Stimulated activated CD8-positive, alpha-beta memory T cell treated with anti-CD3 and anti-CD28 coated beads, Interleukin-4, amount 100 ng/mL, for 4 hours (primary cell): Measurements from ENCODE around the gene IER5L.

Experiments used
- DNase-seq, 2 donors: peaks; one replicate each; pipeline ENCODE4 v3.0.0-alpha.2; 2020; ENCODE audit warnings: low read depth in 2 of 2, low spot score in 1 of 2

Gene IER5L

DNA sequence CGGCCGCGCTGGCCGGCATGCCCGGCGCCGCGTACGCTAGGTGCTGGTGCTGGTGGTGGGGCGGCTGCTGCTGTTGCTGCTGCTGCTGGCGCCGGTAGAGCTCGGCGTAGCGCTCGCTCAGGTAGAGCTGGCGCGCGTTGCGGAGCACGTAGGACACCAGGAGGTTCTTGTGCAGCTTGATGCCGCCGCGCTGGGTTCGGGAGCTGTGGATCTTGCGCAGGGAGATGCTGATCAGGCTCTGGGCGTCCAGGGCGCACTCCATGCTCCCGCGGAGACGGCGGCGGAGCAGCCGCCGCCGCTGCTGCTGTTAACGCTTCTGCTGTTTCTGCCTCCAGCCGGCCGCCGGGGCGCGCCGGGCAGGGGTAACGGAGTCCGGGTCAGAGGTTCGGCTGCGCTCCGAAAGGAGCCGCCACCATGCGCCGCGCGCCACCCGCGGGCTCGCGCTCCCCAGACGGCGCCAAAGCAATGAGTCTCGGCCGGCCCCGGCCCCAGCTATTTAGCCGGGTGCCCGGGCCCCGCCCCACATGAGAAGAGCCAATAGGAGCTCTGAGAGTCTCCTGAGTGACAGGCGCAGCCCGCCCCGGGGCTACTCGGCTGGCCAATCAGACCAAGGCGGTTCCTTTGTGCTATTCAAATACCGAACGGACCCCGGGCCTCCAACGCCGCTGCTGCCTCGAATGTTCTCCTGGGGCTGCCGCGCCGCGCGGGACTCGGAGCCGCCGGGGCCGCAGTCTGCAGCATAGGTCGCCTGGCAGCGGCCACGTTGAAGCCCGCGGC, at the start of gene IER5L:
TSS of gene IER5L (minus strand) at position 471 of the 777 bp plus-strand sequence. CDS start at position 262, 209 bp downstream.
- peak; percentile 86 to 89 for DNase-seq

DNA sequence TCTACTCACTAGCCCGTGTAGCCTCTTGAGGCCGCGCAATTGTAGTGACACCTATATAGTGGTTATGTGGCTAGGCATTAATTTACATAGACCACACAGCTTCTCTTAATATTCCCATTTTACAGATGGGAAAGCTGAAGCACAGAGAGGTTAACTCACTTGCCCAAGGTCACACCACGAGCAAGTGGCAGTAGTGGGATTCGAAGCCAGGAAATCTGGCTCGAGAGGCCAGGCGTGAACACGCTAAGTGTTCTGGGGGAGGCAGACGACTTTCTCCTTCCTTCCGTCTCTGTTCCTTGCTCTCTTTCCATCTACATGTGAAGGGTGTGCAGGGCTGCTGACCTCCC, 49.8 kb upstream of the IER5L start:
- no peak for DNase-seq

DNA sequence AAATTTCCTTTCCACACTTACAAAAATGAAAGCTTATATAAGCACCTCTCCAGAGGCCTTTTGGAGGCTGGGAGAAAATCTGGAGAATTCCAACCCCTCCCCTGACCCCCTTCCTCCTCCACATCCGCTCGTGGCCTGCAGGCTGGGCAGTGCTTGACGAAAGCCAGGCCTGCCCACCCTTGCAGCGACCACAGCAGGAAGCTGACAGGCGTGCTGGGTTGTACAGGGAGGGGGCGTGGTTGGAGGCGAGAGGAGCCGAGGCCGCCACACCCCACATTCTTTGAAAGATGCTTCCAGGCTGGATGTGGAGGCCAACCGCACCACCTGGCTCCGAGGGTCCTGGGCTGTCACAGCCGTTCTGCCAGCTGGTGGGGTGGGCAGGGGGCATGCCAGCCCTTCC, 47.8 kb upstream of the IER5L start:
- DNase-seq, result peak in 1 of 2 donors; percentile 14

DNA sequence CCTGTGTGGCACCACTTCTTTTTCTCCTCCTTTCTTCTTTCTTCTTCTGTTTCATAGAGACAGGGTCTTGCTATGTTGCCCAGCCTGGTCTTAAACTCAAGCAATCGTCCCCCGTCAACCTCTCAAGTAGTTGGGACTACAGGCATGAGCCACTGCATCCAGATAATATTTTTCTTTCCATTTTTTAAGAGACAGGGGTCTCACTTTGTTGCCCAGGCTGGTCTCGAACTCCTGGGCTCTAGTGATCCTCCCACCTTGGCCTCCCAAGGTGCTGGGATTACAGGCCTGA, 47.4 kb upstream of the IER5L start:
- DNase-seq, result no peak

DNA sequence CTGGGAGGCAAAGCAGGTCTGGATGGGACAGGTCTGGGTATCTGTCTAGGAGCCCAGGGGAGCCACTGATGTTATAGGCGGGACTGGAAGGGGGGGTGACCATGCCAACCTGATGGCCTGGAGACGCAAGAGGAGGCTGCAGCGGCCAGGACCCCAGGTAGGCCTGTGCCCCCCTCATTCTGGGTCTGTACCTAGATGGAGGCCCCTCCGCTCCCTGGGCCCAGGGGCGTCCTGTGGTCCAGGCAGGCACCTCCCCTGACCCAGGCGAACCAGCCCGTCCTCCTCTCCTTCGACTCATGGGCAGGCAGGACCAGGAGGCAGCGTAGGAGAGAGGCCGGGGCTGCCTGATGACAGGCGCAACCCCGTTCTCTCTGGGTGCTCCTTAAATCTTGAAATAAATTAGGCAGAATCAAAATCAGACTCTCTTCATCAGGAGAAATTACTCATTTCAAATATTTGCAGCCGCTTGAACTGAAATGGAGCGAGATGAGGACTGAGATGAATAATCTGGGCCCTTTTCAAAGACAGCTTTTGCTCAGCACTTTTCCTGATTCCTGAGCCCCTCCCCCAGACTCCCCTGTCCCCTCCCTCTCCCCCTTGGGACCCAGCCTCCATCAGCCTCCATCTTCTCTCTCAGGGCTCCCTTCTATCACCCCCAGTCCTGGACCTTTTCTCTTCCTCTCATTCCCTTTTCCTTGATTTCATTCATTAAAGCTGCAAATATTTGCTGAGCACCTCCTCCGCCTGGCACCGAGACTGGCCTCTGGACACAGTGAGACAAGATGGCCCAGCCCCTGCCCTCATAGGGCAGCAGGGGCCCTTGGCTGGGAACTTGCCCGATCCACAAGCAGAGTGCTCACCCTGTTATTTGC, 46.8 kb upstream of the IER5L start:
- DNase-seq, result no peak

DNA sequence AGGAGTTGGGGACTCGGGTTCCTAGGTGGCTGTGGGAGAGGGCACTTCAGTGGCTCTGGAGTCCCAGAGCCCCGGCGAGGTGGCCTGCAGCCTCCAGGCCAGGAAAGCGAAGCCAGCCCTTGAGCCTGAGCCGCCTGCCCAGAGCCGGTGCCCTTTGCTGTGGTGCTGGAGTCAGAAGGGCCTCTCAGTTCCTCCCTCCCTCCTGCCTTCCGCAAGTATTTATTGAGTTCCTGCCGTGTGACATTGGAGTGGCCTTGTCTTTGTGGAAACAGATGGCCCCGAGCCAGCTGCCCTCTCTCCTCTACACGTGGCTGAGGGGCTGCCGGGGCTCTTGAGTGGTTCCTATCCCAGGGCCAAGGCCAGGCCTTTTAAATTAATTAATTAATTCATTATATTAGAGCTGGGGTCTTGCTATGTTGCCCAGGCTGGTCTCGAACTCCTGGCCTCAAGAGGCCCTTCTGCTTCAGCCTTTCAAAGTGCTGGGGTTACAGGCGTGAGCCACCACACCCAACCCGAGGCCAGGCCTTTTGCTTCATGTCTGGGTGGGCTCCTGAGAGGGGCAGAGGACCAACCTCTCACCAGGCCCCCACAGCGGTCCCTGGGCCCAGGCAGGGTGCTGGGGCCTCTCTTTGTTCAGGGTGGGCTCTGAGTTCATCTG, 45.6 kb upstream of the IER5L start:
- DNase-seq, result no peak

DNA sequence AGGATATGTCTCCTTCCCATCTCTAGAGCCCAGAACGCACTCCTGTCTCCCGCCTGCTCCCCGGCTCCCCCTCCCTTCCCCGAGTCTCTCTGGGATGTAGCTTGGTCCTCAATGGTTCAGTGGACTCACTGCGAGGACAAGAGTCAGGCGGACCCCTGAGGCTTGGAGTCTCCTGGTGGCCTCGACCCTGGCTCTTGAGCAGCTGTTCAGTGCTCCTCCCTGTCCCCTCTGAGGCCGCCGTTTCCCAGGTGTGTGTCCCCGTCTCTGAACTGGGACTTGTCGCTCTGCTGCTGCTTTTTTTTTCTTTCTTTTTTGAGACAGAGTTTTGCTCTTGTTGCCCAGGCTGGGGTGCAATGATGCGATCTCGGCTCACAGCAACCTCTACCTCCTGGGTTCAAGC, 44.8 kb upstream of the IER5L start:
- DNase-seq, result no peak

DNA sequence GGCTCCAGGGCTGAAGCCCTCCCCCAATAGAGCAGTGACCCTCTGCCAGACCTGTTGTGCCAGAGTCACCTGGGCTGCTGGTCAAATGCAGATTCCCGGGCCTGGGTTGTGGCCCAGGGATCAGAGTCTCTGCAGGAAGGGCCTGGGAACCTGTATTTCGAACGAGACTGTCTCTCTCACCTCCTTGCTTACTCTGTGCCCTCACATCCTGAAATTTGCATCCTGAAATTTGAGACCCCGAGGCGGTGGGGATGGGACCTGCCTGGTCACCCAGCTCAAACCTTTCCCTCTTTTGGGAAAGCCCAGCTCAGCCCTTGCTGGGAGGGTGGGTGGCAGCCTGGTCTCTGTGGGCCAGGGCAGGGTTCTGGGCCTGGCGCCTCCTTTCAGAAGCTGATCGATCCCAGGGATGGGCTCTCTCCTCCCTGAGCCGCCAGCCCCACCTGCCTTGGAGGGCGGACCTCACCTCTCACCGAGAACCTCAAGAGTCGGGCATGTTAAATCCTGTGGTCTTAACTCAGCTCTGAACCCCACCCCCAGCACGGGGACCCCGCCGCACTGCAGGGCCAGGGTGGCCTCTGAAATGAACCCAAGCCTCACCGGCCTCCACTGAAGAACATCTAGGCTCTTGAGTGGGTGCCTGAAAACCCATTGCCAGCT, 44.0 kb upstream of the IER5L start:
- no peak for DNase-seq

DNA sequence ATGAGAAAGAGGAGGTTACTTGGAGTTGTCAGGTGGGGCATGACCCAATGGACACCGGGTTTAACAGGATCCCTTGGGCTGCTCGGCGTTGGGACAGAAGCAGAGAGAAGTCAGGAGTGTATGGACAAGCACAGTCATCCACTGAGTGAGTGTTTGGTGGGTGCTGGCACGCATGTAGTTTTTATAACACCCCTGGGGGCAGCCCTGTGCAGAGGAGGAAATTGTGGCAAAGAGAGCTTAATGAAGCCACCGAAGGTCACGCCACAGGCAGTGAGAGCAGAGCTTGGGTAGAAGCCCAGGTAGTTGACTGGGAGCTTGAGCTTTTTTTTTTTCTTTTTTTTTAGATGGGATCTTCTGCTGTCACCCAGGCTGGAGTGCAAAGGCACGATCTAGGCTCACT, 43.2 kb upstream of the IER5L start:
- DNase-seq, result peak in 1 of 2 donors; percentile 18

DNA sequence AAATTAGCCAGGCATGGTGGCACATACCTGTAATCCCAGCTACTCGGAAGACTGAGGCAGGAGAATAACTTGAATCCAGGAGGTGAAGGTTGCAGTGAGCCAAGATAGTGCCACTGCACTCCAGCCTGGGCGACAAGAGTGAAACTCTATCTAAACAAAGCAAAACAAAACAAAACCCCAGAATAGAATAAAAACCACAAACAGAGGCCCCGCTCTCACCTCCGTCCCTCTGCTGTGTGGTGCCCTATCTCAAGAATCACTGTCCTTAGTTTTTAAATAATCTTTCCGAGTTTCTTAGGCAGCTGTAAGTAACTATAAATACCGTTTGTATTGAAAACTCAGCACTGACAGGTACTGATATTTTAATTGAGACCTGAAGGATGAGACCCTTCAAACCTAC, 42.7 kb upstream of the IER5L start:
- DNase-seq, result no peak

DNA sequence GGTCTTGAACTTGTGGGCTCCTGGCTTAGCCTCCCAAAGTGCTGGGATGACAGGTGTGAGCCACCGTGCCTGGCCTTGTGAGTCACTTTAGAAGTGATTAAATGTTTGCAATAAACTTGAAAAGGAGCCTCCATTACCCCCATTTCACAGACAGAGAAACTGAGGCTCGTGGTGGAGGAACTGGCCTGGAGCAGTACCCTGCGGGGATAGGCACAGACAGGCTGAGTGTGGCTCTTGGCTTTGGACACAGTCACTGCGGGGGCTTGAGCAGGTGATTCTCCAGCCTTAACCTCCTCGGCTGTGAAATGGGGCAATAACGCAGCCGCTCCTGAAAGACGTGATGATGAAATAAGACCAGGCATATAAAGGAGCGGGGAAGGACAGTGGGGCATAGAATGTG, 40.9 kb upstream of the IER5L start:
- no peak for DNase-seq

DNA sequence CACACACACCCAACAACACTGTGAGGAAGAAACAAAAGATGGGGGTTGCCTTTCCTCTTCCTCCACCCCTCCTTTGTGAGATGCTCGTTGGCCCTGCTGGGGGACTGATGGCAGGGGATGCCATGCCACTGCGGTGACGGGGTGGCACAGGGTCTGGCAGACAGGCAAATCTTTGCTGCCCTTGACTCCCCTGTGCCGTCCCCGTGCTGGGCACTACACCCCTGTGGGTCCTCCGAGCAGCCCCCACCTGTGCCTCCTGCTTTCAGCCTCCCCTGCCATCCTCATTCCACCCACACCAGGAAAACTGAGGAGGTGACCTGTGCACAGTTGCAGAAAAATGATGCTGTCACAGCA, 40.2 kb upstream of the IER5L start:
- no peak for DNase-seq

DNA sequence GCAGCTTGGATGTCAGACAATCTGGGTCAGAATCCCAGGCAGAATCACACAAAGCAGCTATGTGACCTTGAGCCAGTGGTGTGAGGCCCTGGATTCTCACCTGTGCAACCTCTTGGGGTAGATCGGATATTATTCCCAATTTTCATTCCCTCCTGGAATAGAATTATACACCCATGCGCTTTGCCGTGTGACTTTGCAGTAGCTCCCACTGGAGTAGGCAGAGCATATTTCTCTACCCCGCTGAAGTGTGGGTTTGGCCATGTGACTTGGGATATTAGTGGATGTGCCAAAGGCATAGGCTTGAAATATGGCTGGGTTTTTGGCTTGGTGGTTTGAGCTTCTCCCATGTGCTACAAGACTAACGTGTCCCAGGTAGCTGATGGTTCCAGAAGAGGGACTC, 35.5 kb upstream of the IER5L start:
- no peak for DNase-seq

DNA sequence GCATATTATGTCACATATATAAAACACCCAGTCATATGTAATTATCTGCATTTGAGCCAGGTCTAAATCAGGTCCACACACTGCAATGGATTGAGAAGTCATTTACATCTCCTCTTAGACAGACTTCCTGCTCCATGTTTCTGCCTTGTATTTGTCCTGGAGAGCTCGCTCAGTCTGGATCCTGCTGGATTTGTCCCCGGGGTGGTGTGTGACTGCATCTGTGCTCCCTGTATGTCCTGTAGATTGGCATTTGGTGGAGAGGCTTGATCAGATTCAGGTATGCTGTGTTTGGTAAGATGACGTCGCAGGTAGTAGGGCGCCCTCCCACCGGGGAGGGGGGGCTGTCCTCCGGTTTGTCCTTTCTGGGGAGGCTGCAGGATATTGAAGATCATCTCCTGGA, 33.6 kb upstream of the IER5L start:
- DNase-seq, result no peak

DNA sequence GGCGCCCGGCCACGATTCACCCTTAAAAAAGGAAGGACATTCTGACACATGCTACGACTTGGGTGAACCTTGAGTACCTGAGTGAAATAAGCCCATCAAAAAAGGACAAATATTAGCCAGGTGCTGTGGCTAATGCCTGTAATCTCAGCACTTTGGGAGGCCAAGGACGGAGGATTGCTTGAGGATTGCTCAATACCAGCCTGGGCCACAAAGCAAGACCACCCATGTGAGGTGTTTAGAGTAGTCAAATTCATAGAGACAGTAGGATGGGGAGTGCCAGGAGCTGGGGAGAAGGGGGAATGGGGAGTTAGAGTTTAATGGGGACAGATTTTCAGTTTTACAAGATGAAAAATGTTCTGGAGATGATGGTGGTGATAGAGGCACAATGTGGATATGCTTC, 32.1 kb upstream of the IER5L start:
- DNase-seq, result no peak

DNA sequence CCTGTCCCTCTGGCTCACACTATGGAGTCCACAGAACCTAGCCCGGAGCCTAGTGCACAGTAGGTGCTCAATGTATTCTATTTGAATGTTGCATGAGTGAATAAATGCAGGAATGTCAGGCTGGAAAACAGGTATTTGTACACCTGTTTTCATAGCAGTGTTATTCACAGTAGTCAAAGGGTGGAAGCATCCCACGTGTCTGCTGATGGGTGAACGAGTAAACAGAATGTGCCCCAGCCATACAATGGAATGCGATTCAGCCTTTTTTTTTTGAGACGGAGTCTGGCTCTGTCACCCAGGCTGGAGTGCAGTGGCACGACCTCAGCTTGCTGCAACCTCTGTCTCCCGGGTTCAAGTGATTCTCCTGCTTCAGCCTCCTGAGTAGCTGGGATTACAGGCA, 31.5 kb upstream of the IER5L start:
- no peak for DNase-seq

DNA sequence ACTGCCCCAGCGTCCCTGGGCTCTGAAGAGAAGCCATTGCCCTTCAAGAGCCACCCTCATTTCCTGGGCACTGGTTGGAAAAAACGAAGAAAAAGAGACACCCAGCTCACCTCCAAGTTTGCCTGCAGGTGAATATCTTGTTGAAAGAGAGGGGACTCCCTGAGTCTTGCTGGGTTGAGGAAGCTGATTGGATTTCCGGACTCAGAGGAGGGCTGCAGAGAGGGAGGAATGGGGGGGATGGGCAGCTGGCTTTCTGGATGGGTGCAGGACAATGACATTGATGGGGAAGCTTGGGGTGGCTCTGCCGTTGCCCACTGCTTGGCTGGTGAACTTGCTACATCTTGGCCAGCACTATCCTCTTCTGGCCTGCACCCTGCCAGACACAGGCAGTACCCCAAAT, 31.0 kb upstream of the IER5L start:
- no peak for DNase-seq

DNA sequence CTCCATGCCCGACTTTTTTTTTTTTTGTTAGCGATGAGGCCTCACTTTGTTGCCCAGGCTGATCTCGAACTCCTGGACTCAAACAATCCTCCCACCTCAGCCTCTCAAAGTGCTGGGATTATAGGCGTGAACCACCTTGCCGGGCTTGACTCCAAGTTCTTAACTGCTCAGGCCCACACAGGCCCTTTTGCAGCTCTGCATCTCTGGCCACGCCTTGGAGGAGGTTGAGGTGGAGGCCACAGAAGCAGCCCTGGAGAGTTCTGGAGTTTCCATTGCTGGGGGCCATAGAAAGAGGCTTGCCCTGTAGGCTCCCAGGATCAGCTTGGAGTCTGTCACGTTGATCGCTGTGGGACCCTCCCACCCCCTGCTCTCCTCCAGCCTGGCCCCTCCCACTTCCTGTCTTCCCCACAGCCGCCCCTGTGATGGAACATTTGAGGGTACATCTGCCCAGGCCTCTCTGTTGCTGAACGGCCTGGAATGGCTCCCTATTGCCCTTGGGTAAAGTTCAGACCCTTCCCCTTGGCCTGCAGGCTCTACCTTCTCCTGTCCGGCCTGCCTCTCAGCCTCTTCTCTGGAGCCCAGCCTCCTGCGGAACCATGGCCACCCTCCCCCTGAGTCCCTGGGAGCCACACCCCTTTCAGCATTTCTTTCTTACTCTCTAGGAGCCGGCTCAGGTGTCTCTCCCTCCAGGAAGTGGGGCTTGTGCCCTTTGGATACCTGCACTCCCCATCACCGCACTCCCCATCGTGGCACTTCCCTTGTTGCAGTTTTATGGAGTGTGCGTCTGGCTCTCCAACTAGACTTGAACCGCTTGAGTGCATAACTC, 30.4 kb upstream of the IER5L start:
- DNase-seq, result peak; percentile 36 to 50

DNA sequence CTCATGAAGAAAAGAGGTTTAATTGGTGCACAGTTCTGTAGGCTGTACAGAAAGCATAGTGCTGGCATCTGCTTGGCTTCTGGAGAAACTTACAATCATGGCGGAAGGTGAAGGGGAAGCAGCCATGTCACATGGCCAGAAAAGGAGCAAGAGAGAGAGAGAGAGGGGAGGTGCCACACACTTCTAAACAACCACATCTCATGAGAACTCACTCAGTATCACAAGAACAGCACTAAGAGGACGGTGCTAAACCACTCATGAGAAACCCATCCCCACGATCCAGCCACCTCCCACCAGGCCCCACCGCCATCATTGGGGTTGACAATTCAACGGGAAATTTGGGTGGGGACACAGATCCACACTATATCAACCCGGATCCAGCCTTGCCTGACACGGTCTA, 28.8 kb upstream of the IER5L start:
- DNase-seq, result no peak

DNA sequence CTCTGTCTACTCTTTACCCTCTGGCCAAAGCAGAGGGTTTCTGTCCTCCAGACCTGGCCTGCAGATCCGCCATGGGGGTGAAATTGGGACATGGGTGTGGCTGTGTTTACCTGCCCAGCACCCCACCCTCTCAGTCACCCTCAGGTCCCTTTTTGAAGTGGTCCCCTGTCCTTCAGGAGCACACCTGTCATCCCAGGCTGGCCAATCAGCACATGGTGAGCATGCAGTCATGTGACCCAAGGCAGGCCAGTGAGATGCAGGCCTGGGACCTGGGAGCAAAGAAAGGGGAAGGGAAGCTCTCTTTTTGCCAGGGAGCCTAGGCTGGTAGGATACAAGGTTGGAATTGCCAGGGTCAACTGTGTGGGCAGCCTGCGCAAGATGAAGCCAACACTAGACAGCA, 28.3 kb upstream of the IER5L start:
- DNase-seq, result no peak

DNA sequence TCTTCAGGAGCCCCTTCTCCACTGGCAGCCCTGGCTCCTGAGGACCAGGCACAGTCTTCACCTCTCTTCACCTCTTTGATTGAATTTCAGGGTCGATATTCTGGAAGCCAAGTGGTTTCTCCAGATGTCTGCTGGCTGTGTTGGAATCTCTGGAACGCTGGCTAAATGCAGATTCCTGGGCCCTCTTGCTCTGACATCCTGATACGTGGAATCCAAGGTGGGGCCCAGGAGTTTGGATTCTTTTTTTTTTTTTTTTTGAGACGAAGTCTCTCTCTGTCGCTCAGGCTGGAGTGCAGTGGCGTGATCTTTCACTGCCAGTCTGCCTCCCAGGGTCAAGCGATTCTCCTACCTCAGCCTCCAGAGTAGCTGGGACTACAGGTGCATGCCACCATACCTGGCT, 26.8 kb upstream of the IER5L start:
- DNase-seq, result no peak
